NCI-H146 treated with DMSO at 0.1 percent for 48 hours (cell line): Measurements from ENCODE around the gene DOCK6.

Source experiments
- DNase-seq: peaks from one replicate; lab custom pipeline; 2025; ENCODE audit not compliant: unreplicated experiment; lab: John Stamatoyannopoulos, UW

Gene DOCK6

DNA sequence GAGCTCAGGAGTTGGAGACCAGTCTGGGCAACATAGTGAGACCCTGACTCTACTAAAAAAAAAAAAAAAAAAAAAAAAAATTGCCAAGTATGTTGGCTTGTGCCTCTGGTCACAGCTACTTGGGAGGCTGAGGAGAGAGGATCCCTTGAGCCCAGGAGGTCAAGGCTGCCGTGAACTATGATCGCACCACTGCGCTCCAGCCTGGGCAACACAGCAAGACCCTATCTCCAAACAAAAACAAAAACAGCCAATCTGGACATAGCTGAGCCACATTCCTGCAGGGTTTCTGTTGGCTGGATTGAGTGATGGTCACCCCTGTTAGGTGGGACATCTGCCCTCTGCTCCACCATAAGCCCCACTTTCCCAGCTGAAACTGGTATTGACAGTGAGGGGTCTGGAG lies 36.5 kb downstream of the DOCK6 start:
- DNase-seq = no peak

GRCh38 chr19:11225172-11225571 lies 37.2 kb downstream of the DOCK6 start:
- no peak for DNase-seq

DNA sequence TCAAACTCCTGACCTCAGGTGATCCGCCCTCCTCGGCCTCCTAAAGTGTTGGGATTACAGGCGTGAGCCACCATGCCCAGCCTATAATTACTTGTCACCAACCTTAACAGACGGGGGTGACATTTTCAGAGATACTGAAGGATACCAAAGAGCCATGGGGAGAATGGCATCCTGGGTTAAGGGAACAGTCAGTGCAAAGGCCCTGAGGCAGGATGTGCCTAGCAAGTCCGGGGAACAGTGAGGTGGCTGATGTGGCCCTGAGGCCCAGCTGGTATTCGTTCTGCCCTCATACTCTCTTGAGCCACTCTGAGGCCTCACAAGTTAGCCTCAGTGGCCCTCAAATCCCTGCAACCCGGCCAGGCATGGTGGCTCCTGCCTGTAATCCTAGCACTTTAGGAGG lies 37.9 kb downstream of the DOCK6 start:
- no peak for DNase-seq

DNA sequence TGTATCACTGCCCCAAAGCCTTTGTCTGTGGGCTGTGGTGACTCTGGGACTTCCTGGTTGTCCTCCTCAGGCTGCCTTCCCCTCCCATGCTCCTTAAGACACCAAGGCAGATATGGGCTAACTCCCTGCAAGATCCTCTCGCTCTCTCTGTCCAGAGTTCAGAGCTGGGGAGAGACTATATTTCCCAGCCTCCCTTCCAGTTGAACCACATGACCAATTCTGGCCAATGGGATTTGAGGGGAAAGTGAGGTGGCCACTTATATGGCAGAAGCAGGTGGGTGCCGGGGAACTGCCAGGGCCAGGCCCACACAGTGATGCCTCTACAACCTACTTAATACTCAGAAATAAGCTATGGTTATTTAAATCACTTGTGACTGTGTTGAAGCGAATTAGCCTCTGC lies 39.1 kb downstream of the DOCK6 start:
- no peak for DNase-seq

DNA sequence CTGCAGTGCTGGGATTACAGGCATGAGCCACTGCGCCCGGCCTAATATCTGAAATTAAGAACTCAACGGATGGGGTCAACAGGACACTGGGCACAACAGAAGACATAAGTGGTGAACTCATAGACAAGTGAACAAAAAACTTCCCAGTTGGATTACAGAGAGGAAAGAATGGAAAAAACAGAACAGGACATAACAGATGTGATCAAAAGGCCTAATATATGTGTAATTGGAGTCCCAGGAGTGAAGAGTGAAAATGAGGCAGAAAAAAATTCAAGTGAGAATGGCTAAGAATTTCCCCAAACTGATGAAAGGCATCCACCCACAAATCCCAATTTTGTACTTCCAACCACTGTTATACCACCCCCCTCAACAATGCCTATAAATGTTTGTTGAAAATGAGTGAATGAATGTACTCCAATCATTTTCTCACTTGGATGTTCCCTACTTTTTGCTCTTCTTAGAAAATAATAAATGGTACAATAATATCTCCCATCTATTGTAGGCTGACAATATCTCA lies 41.2 kb downstream of the DOCK6 start:
- no peak for DNase-seq

GRCh38 chr19:11214387-11214786 lies 47.9 kb downstream of the DOCK6 start:
- DNase-seq = no peak

DNA sequence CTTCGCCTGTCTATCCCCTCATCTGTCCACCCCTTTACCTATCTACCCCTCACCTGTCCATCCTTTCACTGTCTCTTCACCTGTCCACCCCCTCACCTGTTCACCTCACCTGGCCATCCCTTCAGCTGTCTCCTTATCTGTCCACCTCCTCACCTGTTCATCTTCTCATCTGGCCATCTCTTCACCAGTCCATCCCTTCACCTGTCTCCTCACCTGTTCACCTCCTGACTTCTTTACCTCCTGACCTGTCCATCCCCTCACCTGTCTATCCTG lies 51.7 kb downstream of the DOCK6 start:
- DNase-seq = no peak

DNA sequence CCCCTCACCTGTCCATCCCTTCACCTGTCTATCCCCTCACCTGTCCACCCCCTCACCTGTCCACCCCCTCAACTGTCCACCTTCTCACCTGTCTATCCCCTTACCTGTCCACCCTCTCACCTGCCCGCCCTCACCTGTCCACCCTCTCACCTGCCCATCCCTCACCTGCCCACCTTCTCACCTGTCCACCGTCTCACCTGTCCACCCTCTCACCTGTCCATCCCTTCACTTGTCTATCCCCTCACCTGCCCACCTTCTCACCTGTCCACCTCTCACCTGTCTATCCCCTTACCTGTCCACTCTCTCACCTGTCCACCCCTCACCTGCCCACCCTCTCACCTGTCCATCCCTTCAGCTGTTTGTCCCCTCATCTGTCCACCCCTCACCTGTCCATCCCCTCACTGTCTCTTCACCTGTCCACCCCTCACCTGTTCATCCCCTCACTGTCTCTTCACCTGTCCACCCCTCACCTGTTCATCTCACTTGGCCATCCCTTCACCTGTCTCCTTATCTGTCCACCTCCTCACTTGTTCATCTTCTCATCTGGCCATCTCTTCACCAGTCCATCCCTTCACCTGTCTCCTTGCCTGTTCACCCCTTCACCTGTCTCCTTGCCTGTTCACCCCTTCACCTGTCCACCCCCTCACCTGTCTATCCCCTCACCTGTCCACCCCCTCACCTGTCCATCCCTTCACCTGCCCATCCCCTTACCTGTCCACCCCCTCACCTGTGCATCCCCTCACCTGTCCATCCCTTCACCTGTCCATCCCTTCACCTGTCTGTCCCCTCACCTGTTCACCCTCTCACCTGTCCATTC lies 52.3 kb downstream of the DOCK6 start:
- no peak for DNase-seq

DNA sequence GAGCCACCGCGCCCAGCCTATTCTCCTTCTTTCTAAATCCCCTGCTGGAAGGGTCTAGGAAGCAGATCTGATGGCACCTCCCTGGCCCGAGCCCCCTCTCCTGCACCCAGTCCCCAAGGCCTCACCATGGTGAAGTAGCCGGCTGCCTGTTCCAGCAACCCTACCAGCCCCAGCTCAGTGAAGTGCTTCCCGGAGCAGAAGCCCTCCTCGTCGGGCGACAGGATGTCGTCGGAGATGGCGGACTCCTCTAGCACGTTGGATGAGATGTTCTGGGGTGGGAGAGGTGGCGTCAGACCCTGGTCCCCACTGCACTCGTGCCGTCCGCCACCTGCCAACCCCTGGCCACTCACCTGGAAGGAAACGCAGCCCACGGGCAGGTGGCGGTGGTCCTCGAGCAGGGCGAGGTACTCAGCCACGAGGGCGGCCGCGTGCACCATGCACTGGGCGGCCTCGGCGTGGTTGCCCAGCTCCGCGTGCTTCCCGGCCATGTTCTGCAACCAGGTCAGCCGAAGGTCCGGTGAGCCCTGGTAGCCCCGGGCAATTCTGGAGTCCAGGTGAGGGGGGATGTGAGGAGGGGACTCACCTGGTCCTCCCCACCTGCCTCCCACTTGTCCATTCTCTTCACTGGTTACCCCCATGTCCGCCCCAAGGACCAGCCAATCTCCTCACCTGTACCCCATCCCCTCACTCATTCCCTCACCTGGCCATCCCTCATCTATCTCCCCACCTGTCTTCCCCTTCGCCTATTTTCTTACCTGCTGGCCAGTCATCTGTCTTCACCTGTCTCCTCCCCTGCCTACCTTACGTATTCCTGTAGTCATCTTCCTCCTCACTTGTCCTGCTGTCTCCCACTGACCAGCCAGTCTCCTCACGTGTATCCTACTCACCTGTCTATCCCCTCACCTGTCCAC lies 53.5 kb downstream of the DOCK6 start:
- no peak for DNase-seq

DNA sequence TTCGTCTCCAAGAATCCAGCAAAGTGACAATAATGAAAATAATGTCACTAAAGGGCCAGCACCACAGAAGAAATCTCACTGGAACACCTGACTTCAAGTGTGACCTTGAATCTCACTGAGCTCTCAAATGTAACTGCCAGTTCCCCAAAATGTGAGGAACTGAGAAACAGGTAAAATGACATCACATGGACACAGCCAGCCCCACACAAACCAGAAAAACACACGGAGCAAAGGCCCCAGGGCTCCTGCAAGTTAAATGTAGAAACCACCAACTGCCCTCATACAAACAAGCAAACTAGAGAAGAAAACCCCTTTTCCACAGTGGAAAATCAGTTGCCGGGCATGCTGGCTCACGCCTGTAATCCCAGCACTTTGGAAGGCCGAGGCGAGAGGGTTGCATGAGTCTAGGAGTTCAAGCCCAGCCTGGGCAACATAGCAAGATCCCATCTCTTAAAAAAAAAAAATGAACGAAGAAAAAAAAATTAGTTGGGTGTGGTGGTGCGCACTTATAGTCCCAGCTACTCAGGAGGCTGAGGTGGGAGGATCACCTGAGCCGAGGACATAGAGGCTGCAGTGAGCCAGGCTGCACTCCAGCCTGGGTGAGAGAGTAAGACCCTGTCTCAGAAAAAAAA lies 56.3 kb downstream of the DOCK6 start:
- DNase-seq = no peak

DNA sequence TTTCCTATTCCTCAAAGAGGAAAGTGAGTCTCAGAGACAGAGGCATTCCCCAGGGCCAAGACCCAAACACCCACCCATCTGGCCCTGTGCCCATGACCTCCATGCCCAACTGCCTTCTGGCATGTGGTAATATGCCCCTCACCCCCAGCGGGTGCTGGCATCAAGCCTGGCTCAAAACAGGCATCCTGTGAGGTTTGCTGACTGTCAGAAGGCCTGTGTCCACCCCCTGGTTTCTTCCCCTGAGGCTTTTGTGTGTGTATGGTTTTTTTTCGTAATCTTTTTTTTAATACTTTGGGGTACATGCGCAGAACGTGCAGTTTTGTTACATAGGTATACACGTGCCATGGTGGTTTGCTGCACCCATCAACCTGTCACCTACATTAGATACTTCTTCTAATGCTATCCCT lies 57.4 kb downstream of the DOCK6 start:
- DNase-seq = no peak

DNA sequence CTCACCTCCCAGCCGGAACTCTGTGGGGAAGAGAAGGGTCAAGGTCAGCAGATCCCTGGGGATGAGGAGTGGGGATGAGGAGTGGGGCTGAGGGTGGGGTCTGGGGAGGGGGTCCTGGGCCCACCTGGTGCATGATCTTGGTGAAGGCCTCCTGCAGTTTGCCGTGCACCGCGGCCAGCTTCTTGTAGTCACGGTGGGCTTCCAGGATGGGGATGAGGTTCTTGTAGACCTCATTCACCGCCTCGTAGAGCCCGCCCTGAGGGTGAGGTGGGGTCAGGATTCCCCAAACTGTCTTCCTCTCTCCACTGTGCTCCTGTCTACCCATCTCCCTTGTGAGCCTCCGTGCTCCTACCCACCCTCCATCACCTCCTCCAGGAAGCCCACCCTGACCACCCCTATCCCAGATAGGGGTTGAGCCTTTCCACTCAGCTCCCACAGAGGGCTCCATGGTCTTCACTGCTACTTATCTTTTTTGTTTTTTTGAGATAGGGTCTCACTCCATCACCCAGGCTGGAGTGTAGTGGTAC lies 58.2 kb downstream of the DOCK6 start:
- DNase-seq = no peak

GRCh38 chr19:11203194-11204075 lies 58.9 kb downstream of the DOCK6 start:
- no peak for DNase-seq

- no peak for DNase-seq
Measured at GRCh38 chr19:11202488-11203193, 59.7 kb downstream of the DOCK6 start.

GRCh38 chr19:11201791-11202190 lies 60.5 kb downstream of the DOCK6 start:
- DNase-seq = no peak

- DNase-seq = no peak
Measured at GRCh38 chr19:11200931-11201330, 61.4 kb downstream of the DOCK6 start.

GRCh38 chr19:11200015-11200574 lies 62.2 kb downstream of the DOCK6 start:
- no peak for DNase-seq

- DNase-seq = no peak
Measured at GRCh38 chr19:11199517-11199916, 62.8 kb downstream of the DOCK6 start.

- no peak for DNase-seq
Measured at GRCh38 chr19:11198769-11199424, 63.4 kb downstream of the DOCK6 start.
